Vagina (tissue), 2 donors: ENCODE results near the gene PRICKLE2. TPM values are rescaled to one million over a fixed set of nuclear protein-coding genes. Genes with fewer than 3 reads are reported as not detected.
A peak's percentile ranks its signal among the peaks of the same experiment; 100 is the strongest.

ENCODE experiments used
- DNase-seq, 2 donors: peaks; one replicate each; pipeline ENCODE4 v3.0.0-alpha.2; 2017; ENCODE audit errors: extremely low spot score in 2 of 2
- H3K27ac ChIP-seq: fragments of 200-600 bp; sonication (generic); one replicate; pipeline ENCODE4 v1.5.1; 2019
- H3K27me3 ChIP-seq: fragments of 200-600 bp; sonication (generic); one replicate; pipeline ENCODE4 v1.5.1; 2019
- H3K36me3 ChIP-seq, 2 donors: fragments of 200-600 bp; sonication (generic); one replicate each; pipeline ENCODE4 v1.5.1; 2017 to 2019
- H3K4me1 ChIP-seq: fragments of 200-600 bp; sonication (generic); one replicate; pipeline ENCODE4 v1.5.1; 2019
- H3K4me3 ChIP-seq, 2 donors: fragments of 200-600 bp; sonication (generic); 1 replicate in 1 of 2; 2 replicates in 1 of 2; pipeline ENCODE4 v1.5.1; 2016 to 2019
- H3K9me3 ChIP-seq: fragments of 200-600 bp; sonication (generic); one replicate; pipeline ENCODE4 v1.5.1; 2019
- CTCF ChIP-seq, 3 experiments: fragments of 450-650 bp in 2 of 3; fragments of 200-600 bp in 1 of 3; sonication (generic) in 1 of 3; IDR thresholded peaks; one replicate each; pipeline ENCODE4 v1.5.1; 2017 to 2019; ENCODE audit warnings: antibody characterized with exemption in 3 of 3, mild to moderate bottlenecking in 2 of 3, moderate library complexity in 2 of 3
- POLR2A ChIP-seq, 2 donors: fragments of 450-650 bp; IDR thresholded peaks; one replicate each; pipeline ENCODE4 v1.6.1; 2017; ENCODE audit warnings: antibody characterized with exemption in 2 of 2, mild to moderate bottlenecking in 2 of 2, moderate library complexity in 2 of 2
- POLR2AphosphoS5 ChIP-seq, 2 donors: sonication (generic); formaldehyde crosslinking; IDR thresholded peaks; one replicate each; pipeline ENCODE4 v1.9.0; 2017; ENCODE audit warnings: antibody characterized with exemption in 2 of 2, mild to moderate bottlenecking in 2 of 2, low read depth in 1 of 2; ENCODE audit not compliant: insufficient read depth in 1 of 2
- intact Hi-C: fragments of 100-400 bp; cut with DNase I; formaldehyde crosslinking; loops from one replicate; pipeline ENCODE4 v1.15.1; 2023
- total RNA-seq: library from RNA; depleted of rRNA; stranded (reverse); fragments of >200 nt; gene quantifications from one replicate; pipeline ENCODE4 v1.2.3, GENCODE V29; 2016

Gene PRICKLE2
- total RNA-seq, 1 donor from 2014 or later = 39.3 TPM

- DNase-seq = no peak
- H3K27me3 ChIP-seq = no peaks in the 10 kb centered on the region
- H3K36me3 ChIP-seq = no peaks in the 10 kb centered on the region
- no peak overlapping the region for H3K4me3 ChIP-seq
- H3K9me3 ChIP-seq = no peaks in the 10 kb centered on the region
- H3K4me1 ChIP-seq = peaks cover 48% of the 10 kb centered on the region
- TF ChIP-seq POLR2AphosphoS5 (IDR thresholded peaks at IDR 0.05; ENCODE audit: insufficient read depth in 1 of 2, low read depth in 1 of 2) (no peak), CTCF (IDR thresholded peaks at IDR 0.05) (no peak), POLR2A (IDR thresholded peaks at IDR 0.05) (no peak)
- no peak overlapping the region for H3K27ac ChIP-seq
- intact Hi-C loops = no loop called here
Measured at GRCh38 chr3:64138656-64139375, 86.5 kb downstream of the PRICKLE2 start.

- no peak overlapping the region for H3K4me3 ChIP-seq
- TF ChIP-seq POLR2A (IDR thresholded peaks at IDR 0.05) (no peak), CTCF (IDR thresholded peaks at IDR 0.05) (no peak), POLR2AphosphoS5 (IDR thresholded peaks at IDR 0.05; ENCODE audit: insufficient read depth in 1 of 2, low read depth in 1 of 2) (no peak)
- intact Hi-C loops = no loop called here
- no peaks in the 10 kb centered on the region for H3K27me3 ChIP-seq
- H3K36me3 ChIP-seq = no peaks in the 10 kb centered on the region
- H3K27ac ChIP-seq = no peak overlapping the region
- DNase-seq = no peak
- H3K4me1 ChIP-seq = peaks cover 48% of the 10 kb centered on the region
- H3K9me3 ChIP-seq = no peaks in the 10 kb centered on the region
Measured at GRCh38 chr3:64138046-64138445, 87.2 kb downstream of the PRICKLE2 start.

- Histone ChIP-seq H3K27ac (no peak overlapping the region), H3K36me3 (no peaks in the 10 kb centered on the region), H3K9me3 (no peaks in the 10 kb centered on the region), H3K4me1 (peaks cover 48% of the 10 kb centered on the region), H3K4me3 (no peak overlapping the region), H3K27me3 (no peaks in the 10 kb centered on the region)
- intact Hi-C loops = no loop called here
- DNase-seq = no peak
- TF ChIP-seq CTCF (IDR thresholded peaks at IDR 0.05) (no peak), POLR2A (IDR thresholded peaks at IDR 0.05) (no peak), POLR2AphosphoS5 (IDR thresholded peaks at IDR 0.05; ENCODE audit: insufficient read depth in 1 of 2, low read depth in 1 of 2) (no peak)
Measured at GRCh38 chr3:64134882-64135281, 90.4 kb downstream of the PRICKLE2 start.

DNA sequence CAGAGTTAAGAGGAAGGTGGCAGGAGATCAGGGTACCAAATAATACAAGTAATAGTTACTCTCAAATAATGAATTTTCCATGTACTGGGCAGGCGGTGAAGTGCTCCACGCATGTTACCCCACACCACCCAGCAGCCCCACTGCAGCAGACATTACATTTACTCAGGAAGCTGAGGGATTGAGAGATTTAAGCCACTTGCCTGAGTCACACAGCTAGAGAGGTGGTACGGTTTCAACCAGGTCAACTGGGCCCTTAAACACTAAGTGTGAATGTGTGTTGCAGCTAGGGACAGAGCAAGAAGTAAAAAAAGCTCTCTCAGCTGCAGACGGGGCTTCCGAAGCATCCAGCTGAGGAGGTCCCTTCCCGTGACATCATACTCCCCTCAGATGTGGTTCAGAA lies 91.3 kb downstream of the PRICKLE2 start:
- TF ChIP-seq CTCF (IDR thresholded peaks at IDR 0.05) = no peak
- no peak for TF ChIP-seq POLR2AphosphoS5 (IDR thresholded peaks at IDR 0.05; ENCODE audit: insufficient read depth in 1 of 2, low read depth in 1 of 2)
- TF ChIP-seq POLR2A (IDR thresholded peaks at IDR 0.05) = no peak
- intact Hi-C loops = no loop called here
- H3K27me3 ChIP-seq = no peaks in the 10 kb centered on the region
- H3K36me3 ChIP-seq = no peaks in the 10 kb centered on the region
- peaks cover 42% of the 10 kb centered on the region for H3K4me1 ChIP-seq
- H3K9me3 ChIP-seq = no peaks in the 10 kb centered on the region
- peak overlapping the region; percentile 60 for H3K27ac ChIP-seq
- no peak for DNase-seq
- H3K4me3 ChIP-seq = no peak overlapping the region

DNA sequence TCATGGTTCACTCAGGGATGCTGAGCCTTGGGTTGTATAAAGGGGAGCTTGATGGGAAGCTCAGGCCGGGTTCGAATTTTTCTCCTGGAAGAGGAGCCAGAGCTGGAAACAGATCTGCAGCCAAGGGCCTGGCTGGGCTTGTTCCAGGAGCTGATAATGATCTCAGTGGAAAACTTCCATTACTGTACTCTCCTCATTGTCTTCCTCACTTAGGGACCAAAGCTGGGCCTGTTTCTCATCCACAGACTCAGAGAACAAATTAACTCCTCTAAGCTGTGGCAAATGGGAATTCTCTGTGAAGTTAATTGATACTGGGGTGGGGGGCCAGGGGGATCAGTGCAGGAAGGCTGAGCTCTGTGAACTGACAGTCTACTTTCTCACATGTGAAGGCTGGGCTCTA lies 92.0 kb downstream of the PRICKLE2 start:
- Histone ChIP-seq H3K27me3 (no peaks in the 10 kb centered on the region), H3K4me3 (no peak overlapping the region), H3K27ac (peak overlapping the region; percentile 60), H3K9me3 (no peaks in the 10 kb centered on the region), H3K36me3 (no peaks in the 10 kb centered on the region), H3K4me1 (peaks cover 39% of the 10 kb centered on the region)
- no peak for DNase-seq
- no peak for TF ChIP-seq POLR2A (IDR thresholded peaks at IDR 0.05)
- no peak for TF ChIP-seq CTCF (IDR thresholded peaks at IDR 0.05)
- TF ChIP-seq POLR2AphosphoS5 (IDR thresholded peaks at IDR 0.05; ENCODE audit: insufficient read depth in 1 of 2, low read depth in 1 of 2) = no peak
- intact Hi-C loops = no loop called here
